HEK293T (cell line): ENCODE measurements around the gene SOBP.

Experiments used
- ARNT ChIP-seq: fragments of 450-650 bp; IDR thresholded peaks from 2 replicates; pipeline ENCODE4 v1.6.1; 2017; ENCODE audit warnings: mild to moderate bottlenecking
- ELF4 ChIP-seq: fragments of 450-650 bp; IDR thresholded peaks from 2 replicates; pipeline ENCODE4 v1.6.1; 2017; ENCODE audit warnings: antibody characterized with exemption

DNA sequence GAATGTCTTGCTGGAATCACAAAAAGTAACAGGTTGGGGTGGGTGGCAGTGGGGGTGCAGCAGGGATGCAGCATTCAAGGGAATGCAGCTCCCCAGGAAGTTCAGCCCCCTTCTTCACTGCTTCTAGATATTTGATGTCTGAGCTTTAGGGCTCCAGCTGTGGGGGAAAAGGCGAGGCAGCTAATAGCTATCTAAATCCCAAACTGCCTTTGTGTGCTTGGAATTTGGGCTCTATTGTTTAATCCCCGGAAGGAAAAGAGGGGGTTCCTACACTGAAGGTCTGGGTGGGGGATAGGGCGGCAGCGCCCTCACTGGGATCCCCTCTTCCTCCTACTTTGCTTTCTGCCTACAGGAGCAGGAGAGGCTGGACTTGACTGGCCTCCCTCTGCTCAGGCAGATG lies 116.5 kb downstream of the SOBP start:
- no peak for TF ChIP-seq ARNT
- TF ChIP-seq ELF4: no peak
